ENCODE measurements around the gene ZCCHC8.
A peak's percentile ranks its signal among the peaks of the same experiment; 100 is the strongest.
"Not testable (repeated sequence)": the region's sequence is repeated elsewhere in the genome, so short reads cannot be mapped to it uniquely, and the experiment has no call there.

Gene ZCCHC8

DNA sequence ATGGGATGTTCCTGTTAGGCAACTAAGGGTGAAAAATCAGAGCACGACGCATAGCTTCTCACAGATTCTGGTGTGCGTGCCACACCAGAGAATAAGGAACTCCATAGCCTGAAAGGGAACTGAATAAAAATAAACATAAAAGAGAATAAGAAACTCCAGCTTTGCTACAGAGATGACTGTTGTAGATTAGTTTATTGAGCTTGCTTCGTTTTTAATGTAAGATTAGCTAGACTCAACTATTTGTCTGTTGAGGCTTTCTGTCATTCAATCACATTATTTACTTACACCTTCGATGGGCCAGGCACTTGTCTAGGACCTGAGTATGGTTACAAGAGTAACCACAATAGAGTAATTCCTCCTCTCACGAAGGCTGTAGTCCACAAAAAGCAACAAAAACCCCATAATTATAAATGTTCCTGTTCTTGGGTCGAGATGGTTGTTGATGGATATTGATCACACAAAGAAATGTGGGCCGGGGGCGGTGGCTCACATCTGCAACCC is 807 bp upstream of the ZCCHC8 start:
- no peak for TF ChIP-seq ZNF274 (IDR thresholded peaks at IDR 0.05; ENCODE audit: low read depth, low read length)
- peak overlapping the region; percentile 42; the same call in 1 of the 2 replicates for H3K4me3 ChIP-seq (ENCODE audit: low read length)

- no peak for TF ChIP-seq ZNF274 (IDR thresholded peaks at IDR 0.05; ENCODE audit: low read depth, low read length)
- peak overlapping the region; percentile 86 for H3K4me3 ChIP-seq (ENCODE audit: low read length)
Measured at GRCh38 chr12:122499991-122500684, 594 bp downstream of the ZCCHC8 start.

- no peak for TF ChIP-seq ZNF274 (IDR thresholded peaks at IDR 0.05; ENCODE audit: low read depth, low read length)
- no peak overlapping the region for H3K4me3 ChIP-seq (ENCODE audit: low read length)
Measured at GRCh38 chr12:122495258-122495657, 5.5 kb downstream of the ZCCHC8 start.

DNA sequence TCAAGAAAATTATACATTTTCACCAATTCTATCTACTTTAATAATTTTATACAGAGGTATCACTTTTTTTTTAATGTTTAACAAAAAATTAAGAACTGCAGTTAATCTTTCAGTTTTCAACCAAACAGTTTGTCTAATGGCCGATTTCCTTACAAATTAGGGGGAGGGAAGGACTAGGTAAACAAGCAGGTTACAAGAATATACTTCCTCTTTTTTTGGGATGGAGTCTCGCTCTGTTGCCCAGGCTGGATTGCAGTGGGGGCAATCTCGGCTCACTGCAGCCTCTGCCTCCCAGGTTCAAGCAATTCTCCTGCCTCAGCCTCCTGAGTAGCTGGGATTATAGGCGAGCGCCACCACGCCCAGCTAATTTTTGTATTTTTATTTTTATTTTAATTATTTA is 7.5 kb downstream of the ZCCHC8 start:
- not testable (repeated sequence) for H3K4me3 ChIP-seq (ENCODE audit: low read length)

GRCh38 chr12:122491991-122492390 is 8.7 kb downstream of the ZCCHC8 start:
- no peak overlapping the region for H3K4me3 ChIP-seq (ENCODE audit: low read length)
- no peak for TF ChIP-seq ZNF274 (IDR thresholded peaks at IDR 0.05; ENCODE audit: low read depth, low read length)

- TF ChIP-seq ZNF274 (IDR thresholded peaks at IDR 0.05; ENCODE audit: low read depth, low read length) = no peak
- H3K4me3 ChIP-seq (ENCODE audit: low read length) = no peak overlapping the region
Measured at GRCh38 chr12:122489038-122489437, 11.7 kb downstream of the ZCCHC8 start.

DNA sequence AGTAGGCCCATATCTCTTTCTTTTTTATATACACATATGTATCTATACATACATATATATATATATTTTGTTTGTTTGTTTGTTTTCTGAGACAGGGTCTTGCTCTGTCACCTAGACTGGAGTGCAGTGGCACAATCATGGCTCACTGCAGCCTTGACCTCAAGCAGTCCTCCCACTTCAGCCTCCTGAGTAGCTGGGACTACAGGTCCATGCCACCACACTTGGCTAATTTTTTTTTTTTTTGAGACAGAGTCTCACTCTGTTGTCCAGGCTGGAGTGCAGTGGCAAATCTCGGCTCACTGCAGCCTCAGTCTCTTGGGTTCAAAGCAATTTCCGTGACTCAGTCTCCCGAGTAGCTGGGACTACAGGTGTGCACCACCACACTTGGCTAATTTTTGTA is 12.9 kb downstream of the ZCCHC8 start:
- not testable (repeated sequence) for H3K4me3 ChIP-seq (ENCODE audit: low read length)

- no peak for TF ChIP-seq ZNF274 (IDR thresholded peaks at IDR 0.05; ENCODE audit: low read depth, low read length)
Measured at GRCh38 chr12:122486805-122487426, 13.8 kb downstream of the ZCCHC8 start.

DNA sequence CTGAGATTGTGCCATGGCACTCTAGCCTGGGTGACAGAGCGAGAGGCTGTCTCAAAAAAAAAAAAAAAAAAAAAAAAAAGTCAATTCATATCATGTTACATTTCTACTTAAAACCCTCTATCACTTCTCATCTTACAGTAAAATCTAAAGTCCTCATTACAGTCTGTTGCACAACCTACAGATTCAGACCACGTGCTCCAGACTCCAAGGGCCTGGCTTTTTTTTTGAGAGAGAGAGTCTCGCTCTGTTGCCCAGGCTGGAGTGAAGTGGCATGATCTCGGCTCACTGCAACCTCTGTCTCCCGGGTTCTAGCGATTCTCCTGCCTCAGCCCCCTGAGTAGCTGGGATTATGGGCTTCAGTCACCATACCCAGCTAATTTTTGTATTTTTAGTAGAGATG is 14.4 kb downstream of the ZCCHC8 start:
- H3K4me3 ChIP-seq (ENCODE audit: low read length) = not testable (repeated sequence)

More at GRCh38 chr12:122486805-122487426, 13.8 kb downstream of the ZCCHC8 start:
- H3K4me3 ChIP-seq (ENCODE audit: low read length) = no peak overlapping the region

- H3K4me3 ChIP-seq (ENCODE audit: low read length) = not testable (repeated sequence)
Measured at GRCh38 chr12:122484385-122484784, 16.3 kb downstream of the ZCCHC8 start.

DNA sequence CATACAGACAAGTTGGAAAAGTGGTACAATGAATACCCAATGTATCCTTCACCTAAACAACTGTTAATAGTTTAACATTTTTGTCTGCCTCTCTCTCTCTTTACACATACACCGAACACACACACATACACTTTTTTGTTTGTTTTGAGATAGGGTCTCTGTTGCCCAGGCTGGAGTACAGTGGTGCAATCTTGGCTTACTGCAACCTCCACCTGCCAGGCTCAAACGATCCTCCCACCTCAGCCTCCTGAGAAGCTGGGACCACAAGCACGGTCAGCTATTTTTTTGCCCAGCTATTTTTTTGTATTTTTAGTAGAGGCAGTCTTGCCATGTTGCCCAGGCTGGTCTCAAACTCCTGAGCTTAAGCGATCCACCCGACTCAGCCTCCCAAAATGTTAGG is 16.8 kb downstream of the ZCCHC8 start:
- no peak overlapping the region for H3K4me3 ChIP-seq (ENCODE audit: low read length)
- TF ChIP-seq ZNF274 (IDR thresholded peaks at IDR 0.05; ENCODE audit: low read depth, low read length) = no peak

DNA sequence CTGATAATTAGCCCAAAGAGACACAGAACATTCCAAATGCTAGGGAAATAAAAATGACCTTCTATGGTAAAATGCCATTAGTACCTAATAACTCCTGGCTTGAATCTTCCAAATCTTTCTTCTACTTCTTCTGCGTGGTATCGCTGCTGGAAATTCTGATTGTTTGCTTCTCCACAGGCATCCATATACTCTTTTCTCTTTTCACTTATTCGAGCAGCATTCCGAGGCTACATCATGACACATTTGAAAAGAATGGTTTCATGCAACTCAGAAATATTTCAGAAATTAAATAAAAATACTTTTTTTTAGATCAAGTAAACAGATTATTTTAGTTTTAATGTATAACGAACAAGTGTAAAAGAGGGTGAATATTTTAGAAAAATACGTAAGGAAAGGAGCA is 18.9 kb downstream of the ZCCHC8 start:
- H3K4me3 ChIP-seq (ENCODE audit: low read length) = no peak overlapping the region
- no peak for TF ChIP-seq ZNF274 (IDR thresholded peaks at IDR 0.05; ENCODE audit: low read depth, low read length)

GRCh38 chr12:122480753-122481152 is 20.0 kb downstream of the ZCCHC8 start:
- no peak for TF ChIP-seq ZNF274 (IDR thresholded peaks at IDR 0.05; ENCODE audit: low read depth, low read length)

DNA sequence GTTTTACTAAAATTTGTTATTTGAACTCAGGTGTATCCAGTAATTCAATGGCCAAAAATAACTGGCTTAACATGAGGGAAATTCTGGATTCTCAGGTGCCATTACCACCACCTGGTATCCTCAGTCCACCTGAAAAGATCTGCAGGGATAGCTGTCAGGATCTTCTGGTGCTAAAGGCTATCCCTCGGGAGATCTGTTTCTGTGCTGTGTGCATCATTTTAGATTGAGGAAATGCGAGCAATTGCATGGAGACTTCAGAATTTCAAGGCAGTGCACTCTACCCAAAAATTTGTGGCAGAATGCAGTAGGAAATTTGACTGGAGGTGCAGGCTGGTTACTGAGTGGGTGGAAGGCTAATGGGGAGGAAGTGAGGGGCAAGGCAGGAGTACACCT is 26.4 kb downstream of the ZCCHC8 start:
- no peak for TF ChIP-seq ZNF274 (IDR thresholded peaks at IDR 0.05; ENCODE audit: low read depth, low read length)
- no peak overlapping the region for H3K4me3 ChIP-seq (ENCODE audit: low read length)

More at GRCh38 chr12:122480753-122481152, 20.0 kb downstream of the ZCCHC8 start:
- H3K4me3 ChIP-seq (ENCODE audit: low read length) = no peak overlapping the region

- no peak for TF ChIP-seq ZNF274 (IDR thresholded peaks at IDR 0.05; ENCODE audit: low read depth, low read length)
- no peak overlapping the region for H3K4me3 ChIP-seq (ENCODE audit: low read length)
Measured at GRCh38 chr12:122473543-122474323, 27.0 kb downstream of the ZCCHC8 start.

Data from GM08714 (cell line).